GM19238 (cell line): ENCODE measurements around the gene MAML2.
A peak's percentile ranks its signal among the peaks of the same experiment; 100 is the strongest.

ENCODE experiments used
- DNase-seq: peaks from one replicate; pipeline ENCODE4 v3.0.0; 2011; ENCODE audit warnings: low spot score; ENCODE audit not compliant: insufficient read length

The MAML2 gene

GRCh38 chr11:96318399-96318798 lies 24.6 kb downstream of the MAML2 start:
- DNase-seq: no peak

GRCh38 chr11:96317985-96318384 lies 25.0 kb downstream of the MAML2 start:
- no peak for DNase-seq

- no peak for DNase-seq
Observed at GRCh38 chr11:96317571-96317970, 25.4 kb downstream of the MAML2 start.

- no peak for DNase-seq
Observed at GRCh38 chr11:96316869-96317268, 26.1 kb downstream of the MAML2 start.

DNA sequence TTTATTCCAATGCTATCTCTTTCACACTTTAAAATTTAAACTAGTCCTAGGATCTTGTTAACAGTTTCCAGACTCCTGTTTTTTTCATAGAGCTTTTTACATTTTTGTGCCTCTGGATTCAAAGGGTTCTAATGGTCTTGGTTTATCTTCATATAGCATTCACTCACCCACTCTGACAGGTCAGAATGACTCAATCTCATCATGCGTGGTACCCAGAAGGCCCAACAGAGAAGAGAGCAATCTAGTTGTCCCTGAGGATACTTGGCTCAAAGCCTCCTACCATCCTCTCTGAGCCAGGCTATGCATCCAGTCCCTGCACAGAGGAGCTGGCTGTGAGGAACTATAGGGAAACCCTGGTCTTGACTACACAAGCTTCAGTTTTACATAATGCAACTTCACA lies 27.5 kb downstream of the MAML2 start:
- DNase-seq: no peak

DNA sequence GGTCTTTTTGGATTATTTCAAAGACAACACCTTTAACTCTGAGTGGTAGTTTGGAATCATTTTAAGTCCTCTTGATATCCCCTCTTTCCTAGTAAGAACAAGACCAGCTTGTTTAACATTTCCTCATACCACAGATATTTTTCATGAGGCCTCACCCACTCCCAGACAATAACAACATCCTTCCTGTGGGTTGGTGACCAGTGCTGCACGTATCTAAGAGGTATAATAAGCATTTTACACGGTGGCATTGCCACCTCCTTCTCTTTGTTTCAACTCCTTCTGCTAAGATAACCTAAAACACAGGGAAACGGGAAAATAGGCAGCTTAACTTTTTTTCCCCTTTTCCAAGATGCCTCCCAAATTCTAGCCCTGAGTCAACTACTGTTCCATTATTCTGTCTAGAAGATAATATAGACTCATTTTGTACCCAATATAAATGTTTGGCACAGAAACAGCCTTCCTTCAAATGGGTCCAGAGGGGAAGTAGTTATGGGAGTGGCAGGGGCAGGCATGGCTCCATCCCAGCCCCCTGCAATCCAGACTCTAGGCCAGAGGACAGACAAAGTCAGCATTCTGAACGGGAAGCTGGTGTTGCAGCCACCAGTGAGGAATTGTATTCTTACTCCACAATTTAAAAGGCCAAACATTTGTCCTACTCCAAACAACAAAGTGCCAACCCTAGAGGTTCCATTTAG lies 28.5 kb downstream of the MAML2 start:
- DNase-seq: no peak

GRCh38 chr11:96313163-96313562 lies 29.8 kb downstream of the MAML2 start:
- DNase-seq: no peak

GRCh38 chr11:96311120-96311568 lies 31.9 kb downstream of the MAML2 start:
- DNase-seq: no peak

DNA sequence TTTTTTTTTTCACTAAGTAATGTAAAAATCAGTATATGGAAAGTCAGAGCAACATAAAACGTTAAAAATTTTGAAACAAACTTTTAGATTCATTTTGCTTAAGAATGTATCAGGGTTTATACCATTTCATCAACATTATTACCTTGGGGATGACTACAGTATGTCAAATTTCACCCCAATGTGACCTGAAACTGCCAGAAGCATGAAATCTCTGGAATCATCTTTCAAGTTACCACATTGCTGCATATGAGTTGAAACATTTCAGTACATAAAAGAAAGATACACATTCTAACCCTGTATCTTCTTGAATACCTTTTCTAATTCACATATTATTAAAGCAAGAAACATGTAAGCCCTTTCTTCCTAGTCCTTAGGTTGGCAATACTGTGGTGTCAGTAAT lies 32.8 kb downstream of the MAML2 start:
- no peak for DNase-seq

DNA sequence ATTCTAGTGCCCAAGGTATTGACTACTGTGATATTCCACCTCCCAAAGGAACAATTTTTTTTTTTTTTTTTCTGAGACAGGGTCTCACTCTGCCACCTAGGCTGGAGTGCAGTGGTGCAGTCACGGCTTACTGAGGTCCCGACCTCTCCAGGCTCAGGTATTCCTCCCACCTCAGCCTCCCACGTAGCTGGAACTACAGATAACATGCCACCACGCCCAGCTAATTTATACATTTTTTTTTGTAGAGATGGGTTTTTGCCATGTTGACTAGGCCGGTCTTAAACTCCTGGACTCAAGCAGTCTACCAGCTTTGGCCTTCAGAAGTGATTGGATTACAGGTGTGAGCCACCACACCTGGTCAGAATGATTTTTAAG lies 33.4 kb downstream of the MAML2 start:
- DNase-seq: no peak

- DNase-seq: no peak
Observed at GRCh38 chr11:96309016-96309642, 33.9 kb downstream of the MAML2 start.

DNA sequence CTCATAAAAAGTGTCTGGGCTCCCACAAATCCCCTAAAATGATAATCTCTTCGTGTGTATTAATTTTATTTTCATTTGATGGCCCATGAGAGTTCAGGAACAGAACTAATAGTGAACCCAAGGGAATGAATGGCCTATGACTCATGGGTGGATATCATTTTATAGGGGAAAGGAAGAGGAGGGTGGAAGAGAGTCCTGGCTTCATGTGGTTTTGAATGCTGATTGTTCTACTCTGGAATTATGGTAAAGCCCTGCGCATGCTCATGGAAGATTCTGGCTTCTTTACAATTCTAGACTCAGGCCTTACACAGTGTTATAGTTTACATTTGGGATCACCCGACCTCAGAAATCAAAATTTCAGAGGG lies 35.2 kb downstream of the MAML2 start:
- DNase-seq: no peak

DNA sequence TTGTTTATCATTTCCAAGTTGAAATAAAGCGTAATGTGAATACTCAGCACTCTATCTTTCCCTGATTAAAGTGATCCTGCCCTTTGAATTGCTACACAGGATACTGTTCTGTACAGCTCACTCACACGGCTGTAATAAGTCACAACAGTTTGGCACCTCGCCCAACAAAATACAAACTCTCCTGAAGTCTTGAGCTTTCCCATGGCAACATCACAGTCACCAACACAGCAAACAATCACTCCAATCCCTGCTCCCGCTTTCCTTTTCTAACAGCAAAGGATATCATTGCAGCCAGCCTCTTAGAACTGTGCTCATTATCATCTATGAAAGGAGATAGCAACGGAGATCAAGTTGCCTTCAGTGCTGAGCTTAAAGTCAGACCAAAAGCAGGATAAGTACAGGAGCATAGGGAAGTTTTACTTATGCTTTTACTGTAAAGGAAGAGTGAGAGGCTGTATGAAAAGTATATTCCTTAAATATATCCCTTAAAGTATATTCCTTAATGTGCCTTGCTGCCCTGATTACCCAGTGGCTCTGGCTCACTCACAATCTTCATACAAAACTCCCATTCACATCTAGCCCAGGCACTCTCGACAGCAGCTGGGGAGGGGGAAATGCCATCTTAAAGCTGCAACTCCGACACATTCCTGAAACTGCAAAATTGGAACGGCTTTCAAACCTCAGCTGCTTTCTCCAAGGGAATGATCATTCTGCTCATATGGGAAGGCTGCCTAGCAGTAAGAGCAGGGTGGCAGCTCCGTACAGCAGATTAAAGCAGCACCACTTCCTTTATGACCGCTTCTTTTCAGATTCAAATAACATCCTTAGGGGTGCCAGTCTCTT lies 35.8 kb downstream of the MAML2 start:
- DNase-seq: no peak

- DNase-seq: no peak
Observed at GRCh38 chr11:96306600-96306932, 36.4 kb downstream of the MAML2 start.

DNA sequence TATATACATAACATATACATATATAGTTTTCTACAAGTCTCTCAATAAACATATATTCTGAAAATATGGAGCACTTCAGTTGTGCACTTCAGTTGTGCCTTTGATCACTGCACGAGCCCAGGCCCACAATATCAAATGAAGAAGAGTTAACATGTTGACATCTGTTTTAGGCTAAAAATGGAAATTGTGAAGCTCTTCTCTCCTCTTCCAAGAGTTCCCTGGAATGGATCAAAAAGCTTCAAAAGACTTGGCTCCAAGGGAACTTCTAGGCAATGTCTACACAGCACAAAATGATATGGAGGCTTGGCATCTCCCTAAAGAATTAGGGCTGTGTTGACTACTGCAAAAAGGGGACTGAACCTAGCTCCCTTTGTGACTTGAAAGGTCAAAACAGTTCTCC lies 36.9 kb downstream of the MAML2 start:
- DNase-seq: no peak

GRCh38 chr11:96303980-96304379 lies 39.0 kb downstream of the MAML2 start:
- DNase-seq: no peak

- DNase-seq: no peak
Observed at GRCh38 chr11:96303064-96303463, 39.9 kb downstream of the MAML2 start.

GRCh38 chr11:96301818-96302217 lies 41.2 kb downstream of the MAML2 start:
- DNase-seq: no peak

- no peak for DNase-seq
Observed at GRCh38 chr11:96299155-96299888, 43.7 kb downstream of the MAML2 start.

GRCh38 chr11:96295369-96295768 lies 47.6 kb downstream of the MAML2 start:
- DNase-seq: no peak

DNA sequence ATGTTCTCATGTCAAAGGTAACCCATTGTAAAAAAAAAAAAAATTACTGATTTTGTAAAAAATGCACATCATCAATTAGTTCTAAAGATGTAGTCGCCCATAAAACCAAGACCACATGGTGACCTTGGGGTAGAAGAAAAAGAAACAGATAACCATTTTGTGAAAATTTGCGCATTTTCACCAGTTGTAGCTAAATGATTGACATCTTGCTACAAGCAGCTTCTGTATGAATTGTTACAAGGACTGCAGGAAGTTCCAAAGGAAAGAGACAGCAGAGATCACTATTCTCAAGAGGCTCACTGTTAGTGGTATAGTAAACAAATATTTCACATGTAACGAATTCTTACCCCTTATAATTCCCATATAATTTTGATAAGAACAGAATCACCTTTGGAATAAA lies 48.7 kb downstream of the MAML2 start:
- DNase-seq: no peak

GRCh38 chr11:96293598-96294021 lies 49.4 kb downstream of the MAML2 start:
- DNase-seq: peak; percentile 17
